GM23248 (cell line): ENCODE measurements around the gene GLOD4. TPM values are rescaled to one million over a fixed set of nuclear protein-coding genes. Genes with fewer than 3 reads are reported as not detected.
A peak's percentile ranks its signal among the peaks of the same experiment; 100 is the strongest.

ENCODE experiments used
- DNase-seq: peaks from one replicate; pipeline ENCODE4 v3.0.0-alpha.2; 2015
- H2AFZ ChIP-seq: fragments of 200-600 bp; sonication (generic); 2 replicates; pipeline ENCODE4 v1.6.1; 2016; ENCODE audit warnings: antibody characterized with exemption
- H3F3A ChIP-seq: fragments of 200-600 bp; sonication (generic); 2 replicates; pipeline ENCODE4 v1.6.1; 2016; ENCODE audit warnings: mild to moderate bottlenecking, antibody characterized with exemption, mixed run types; ENCODE audit not compliant: insufficient read depth
- H3K27ac ChIP-seq: fragments of 200-600 bp; sonication (generic); 2 replicates; pipeline ENCODE4 v1.5.1; 2016; ENCODE audit warnings: mild to moderate bottlenecking
- H3K27me3 ChIP-seq: fragments of 200-600 bp; sonication (generic); replicated peaks from 2 replicates; pipeline ENCODE4 v1.6.1; 2016; ENCODE audit warnings: mild to moderate bottlenecking; ENCODE audit not compliant: insufficient read depth
- H3K36me3 ChIP-seq: fragments of 200-600 bp; sonication (generic); 2 replicates; pipeline ENCODE4 v1.6.1; 2016; ENCODE audit warnings: low read depth, mild to moderate bottlenecking
- H3K4me1 ChIP-seq: fragments of 200-600 bp; sonication (generic); 2 replicates; pipeline ENCODE4 v1.6.1; 2016; ENCODE audit warnings: mild to moderate bottlenecking; ENCODE audit not compliant: insufficient read depth
- H3K4me2 ChIP-seq: fragments of 200-600 bp; sonication (generic); one replicate; pipeline ENCODE4 v1.6.1; 2016; ENCODE audit warnings: mild to moderate bottlenecking; ENCODE audit not compliant: unreplicated experiment
- H3K4me3 ChIP-seq: fragments of 200-600 bp; sonication (generic); 2 replicates; pipeline ENCODE4 v1.5.1; 2016; ENCODE audit warnings: mild to moderate bottlenecking
- H3K79me2 ChIP-seq: fragments of 200-600 bp; sonication (generic); 2 replicates; pipeline ENCODE4 v1.6.1; 2016; ENCODE audit warnings: mild to moderate bottlenecking; ENCODE audit not compliant: insufficient read depth
- H3K9ac ChIP-seq: fragments of 200-600 bp; sonication (generic); 2 replicates; pipeline ENCODE4 v1.6.1; 2016; ENCODE audit warnings: mild to moderate bottlenecking
- H3K9me2 ChIP-seq: fragments of 200-600 bp; sonication (generic); 2 replicates; pipeline ENCODE4 v1.6.1; 2016; ENCODE audit warnings: mixed run types, mild to moderate bottlenecking, moderate library complexity; ENCODE audit not compliant: insufficient read depth
- H3K9me3 ChIP-seq: fragments of 200-600 bp; sonication (generic); one replicate; pipeline ENCODE4 v1.6.1; 2017; ENCODE audit warnings: low read depth
- H4K20me1 ChIP-seq: fragments of 200-600 bp; sonication (generic); 2 replicates; pipeline ENCODE4 v1.6.0; 2016; ENCODE audit not compliant: insufficient read depth
- EZH2 ChIP-seq: fragments of 200-600 bp; sonication (generic); IDR thresholded peaks from 2 replicates; pipeline ENCODE4 v1.6.1; 2018; ENCODE audit warnings: antibody characterized with exemption, mild to moderate bottlenecking; ENCODE audit not compliant: insufficient read depth, poor library complexity, severe bottlenecking
- EZH2phosphoT487 ChIP-seq: fragments of 200-600 bp; sonication (generic); IDR thresholded peaks from 2 replicates; pipeline ENCODE4 v1.6.1; 2018; ENCODE audit warnings: antibody characterized with exemption, moderate library complexity, mild to moderate bottlenecking, low read depth; ENCODE audit not compliant: insufficient read depth
- WGBS, 2 experiments: methylation state at CpG; one replicate each; pipeline ENCODE4 v1.1.6; 2015 to 2017; ENCODE audit warnings: low lambda C conversion rate in 2 of 2, low coverage in 1 of 2; ENCODE audit errors: missing lambda C conversion rate in 2 of 2; 5-methylcytosine and 5-hydroxymethylcytosine counted together
- in situ Hi-C: fragments of 300-500 bp; cut with MboI; formaldehyde crosslinking; loops from 2 replicates; pipeline ENCODE4 v1.15.0; 2020
- polyA plus RNA-seq: library from polyadenylated mRNA; unstranded; fragments of >200 nt; fragmentation: Nextera tagmentation; extraction: Ambion mirVana; gene quantifications from 2 replicates; pipeline ENCODE4 v1.2.1, GENCODE V29; 2016
- total RNA-seq: library from RNA; depleted of rRNA; stranded (reverse); fragments of >200 nt; shearing (Covaris generic); gene quantifications from 2 replicates; pipeline ENCODE4 v1.2.3, GENCODE V29; 2014

The GLOD4 gene
- total and polyA plus RNA-seq, 2 experiments from 2014 or later: 67.7 to 76.3 TPM

DNA sequence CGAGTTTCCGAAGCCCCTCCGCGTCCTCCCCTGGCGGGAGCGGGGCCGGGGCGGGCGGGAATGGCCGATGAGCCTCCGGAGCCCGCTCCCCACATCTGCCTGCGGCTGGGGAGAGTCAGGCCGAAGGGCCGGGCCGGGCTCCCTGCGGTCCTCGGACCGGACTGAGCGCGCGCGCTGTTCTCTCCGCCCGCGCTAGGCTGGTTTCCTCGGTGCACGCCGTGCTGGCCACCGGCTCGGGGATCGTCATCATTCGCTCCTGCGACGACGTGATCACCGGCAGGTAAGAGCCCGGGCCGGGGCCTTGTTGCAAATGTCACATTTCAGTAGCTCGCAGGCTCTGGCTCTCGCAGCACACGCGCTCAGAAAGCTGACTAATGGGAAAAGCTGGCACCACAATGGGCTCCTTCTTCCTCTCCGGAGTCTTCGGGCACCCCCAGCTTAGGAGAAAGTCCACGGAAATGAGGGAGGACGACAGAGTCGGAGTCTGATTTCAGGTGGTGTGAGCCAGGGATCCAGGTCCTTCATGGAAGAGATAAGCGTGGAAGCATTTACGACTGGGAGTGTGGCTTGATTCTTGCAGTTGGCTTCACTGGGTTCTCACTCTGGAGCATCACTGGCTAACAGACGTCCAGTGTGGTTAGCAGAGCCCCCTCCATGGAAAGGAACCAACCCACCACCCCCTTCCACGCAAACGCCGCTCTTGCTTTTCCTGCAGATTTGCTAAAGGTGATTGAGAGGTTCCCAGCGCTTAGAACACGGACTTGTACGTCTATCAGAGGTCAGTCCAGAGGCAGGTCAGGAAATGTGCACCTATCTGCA lies 49.0 kb downstream of the GLOD4 start:
- H3K4me2 ChIP-seq: peak overlapping the region; percentile 89
- H3K27ac ChIP-seq: peak overlapping the region; percentile 80
- H3K4me3 ChIP-seq: peak overlapping the region; percentile 86
- peaks cover 13% of the 10 kb centered on the region for H3K36me3 ChIP-seq
- H3K79me2 ChIP-seq: peaks cover 59% of the 10 kb centered on the region
- peak overlapping the region; percentile 72 for H2AFZ ChIP-seq
- H3K9me3 ChIP-seq: no peaks in the 10 kb centered on the region
- WGBS, 2 experiments: 5 to 7% methylated on average over 42 to 47 of the region's 57 CpGs
- no peak for TF ChIP-seq EZH2
- TF ChIP-seq EZH2phosphoT487: no peak
- DNase-seq: peak; percentile 77
- peak overlapping the region; percentile 98 for H3K9ac ChIP-seq
- peaks cover 7% of the 10 kb centered on the region for H3K4me1 ChIP-seq
- H3K27me3 ChIP-seq: no peaks in the 10 kb centered on the region
- in situ Hi-C loops: no loop called here
- H3F3A ChIP-seq: peaks cover 7% of the 10 kb centered on the region; the same call in 1 of the 2 replicates
- H3K9me2 ChIP-seq: no peaks in the 10 kb centered on the region
- H4K20me1 ChIP-seq: no peaks in the 10 kb centered on the region

DNA sequence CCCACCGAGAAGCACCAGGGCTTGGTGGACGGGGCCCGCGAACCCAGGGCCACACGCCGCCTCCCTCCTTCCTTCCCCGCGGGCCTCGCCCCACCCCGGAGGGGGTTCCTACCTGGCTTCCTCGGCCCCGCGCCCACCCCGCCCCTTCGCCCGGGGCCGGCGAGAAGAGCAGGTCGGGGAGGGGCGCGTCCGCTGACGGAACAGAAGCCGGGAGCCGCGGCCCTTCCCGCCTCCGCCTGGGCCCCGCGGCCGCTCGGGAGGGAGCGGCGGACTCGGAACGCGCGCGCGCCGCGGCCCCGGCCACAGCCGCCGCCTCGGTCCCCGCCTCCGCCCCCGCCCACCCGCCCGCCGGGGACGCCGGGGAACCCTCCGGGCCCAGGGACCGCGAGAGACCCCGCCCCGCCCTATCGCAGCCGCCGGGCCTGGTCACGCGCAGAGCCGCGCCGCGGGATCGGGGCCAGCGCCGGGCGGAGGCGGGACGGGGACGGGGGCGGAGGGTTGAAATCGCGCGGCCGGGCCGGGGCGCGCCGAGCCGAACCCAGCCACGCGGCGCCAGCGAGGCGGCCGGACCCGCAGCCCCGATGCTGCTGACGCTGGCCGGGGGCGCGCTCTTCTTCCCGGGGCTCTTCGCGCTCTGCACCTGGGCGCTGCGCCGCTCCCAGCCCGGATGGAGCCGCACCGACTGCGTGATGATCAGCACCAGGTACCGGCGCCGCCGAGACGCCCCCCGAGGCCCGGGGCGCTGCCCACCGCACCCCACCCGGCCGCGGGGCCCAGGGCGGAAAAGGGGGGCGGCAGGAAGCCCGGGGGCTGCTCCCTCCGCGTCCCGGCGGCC lies 49.8 kb downstream of the GLOD4 start, which contains the start of gene TLCD3A:
TLCD3A (plus strand) TSS at position 530 of the 835 bp plus-strand sequence; CDS start at position 582, 52 bp downstream.
- peak within 1 kb of the TSS; percentile 86 for H3K4me3 ChIP-seq
- peaks cover 7% of the 10 kb centered on the region; the same call in 1 of the 2 replicates for H3F3A ChIP-seq
- H3K79me2 ChIP-seq: peaks cover 52% of the 10 kb centered on the region
- peak within 1 kb of the TSS; percentile 89 for H3K4me2 ChIP-seq
- no peaks in the 10 kb centered on the region for H3K9me2 ChIP-seq
- in situ Hi-C loops: no loop called here
- peak within 1 kb of the TSS; percentile 80 for H3K27ac ChIP-seq
- H3K36me3 ChIP-seq: peaks cover 13% of the 10 kb centered on the region
- peak within 1 kb of the TSS; percentile 72 for H2AFZ ChIP-seq
- no peaks in the 10 kb centered on the region for H3K27me3 ChIP-seq
- TF ChIP-seq EZH2phosphoT487: no peak
- TF ChIP-seq EZH2: no peak
- peaks cover 7% of the 10 kb centered on the region for H3K4me1 ChIP-seq
- peak; percentile 80 for DNase-seq
- no peaks in the 10 kb centered on the region for H4K20me1 ChIP-seq
- H3K9me3 ChIP-seq: no peaks in the 10 kb centered on the region
- 1 to 3% methylated on average over 27 to 48 of the region's 126 CpGs for WGBS, 2 experiments
- H3K9ac ChIP-seq: peak within 1 kb of the TSS; percentile 98

DNA sequence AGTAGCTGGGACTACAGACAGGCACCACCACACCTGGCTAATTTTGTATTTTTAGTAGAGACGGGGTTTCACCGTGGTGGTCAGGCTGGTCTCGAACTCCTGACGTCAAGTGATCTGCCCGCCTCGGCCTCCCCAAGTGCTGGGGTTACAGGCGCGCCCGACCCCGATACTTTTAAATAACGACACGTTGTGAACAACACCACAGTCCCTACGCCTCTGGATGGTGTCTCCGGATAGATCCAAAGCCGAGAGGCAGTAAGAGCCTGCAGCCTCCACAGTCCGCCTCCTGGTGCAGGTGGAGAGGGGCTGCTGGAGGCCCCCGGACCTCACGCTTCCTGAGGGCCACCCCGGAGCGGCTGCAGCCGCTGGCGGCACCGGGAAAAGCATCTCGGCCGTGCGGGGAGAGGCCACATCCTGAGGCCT lies 50.4 kb downstream of the GLOD4 start:
- in situ Hi-C loops: no loop called here
- no peak for DNase-seq
- TF ChIP-seq EZH2: no peak
- no peak for TF ChIP-seq EZH2phosphoT487
- Histone ChIP-seq H2AFZ (peak overlapping the region; percentile 72), H3K9me2 (no peaks in the 10 kb centered on the region), H3K4me2 (peak overlapping the region; percentile 70), H3K4me1 (peaks cover 7% of the 10 kb centered on the region), H3K27ac (peak overlapping the region; percentile 40), H3K27me3 (no peaks in the 10 kb centered on the region), H4K20me1 (no peaks in the 10 kb centered on the region), H3K36me3 (peaks cover 13% of the 10 kb centered on the region), H3K9ac (peak overlapping the region; percentile 79), H3K9me3 (no peaks in the 10 kb centered on the region), H3F3A (peaks cover 7% of the 10 kb centered on the region; the same call in 1 of the 2 replicates), H3K79me2 (peaks cover 46% of the 10 kb centered on the region), H3K4me3 (peak overlapping the region; percentile 86)
- WGBS, 2 experiments: 6 to 14% methylated on average over 25 to 26 of the region's 26 CpGs

DNA sequence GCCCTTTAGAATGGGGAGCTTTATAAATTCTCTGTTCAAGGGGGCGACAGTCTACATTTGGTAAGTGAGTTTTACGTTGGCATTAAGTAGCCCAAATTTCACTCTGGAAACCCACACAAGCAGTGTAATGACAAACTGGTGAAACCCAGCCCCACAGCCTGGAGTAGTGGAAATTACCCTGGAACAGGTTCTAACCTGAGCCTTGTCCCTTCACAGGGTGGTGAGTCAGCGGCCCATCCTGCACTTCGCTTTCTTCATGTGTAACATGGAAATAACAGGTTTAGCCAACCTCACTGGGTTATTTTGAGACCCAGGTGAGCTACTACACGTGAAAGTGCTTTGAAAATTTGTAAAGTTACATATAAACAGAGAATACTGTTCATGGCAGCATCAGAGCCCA lies 53.2 kb downstream of the GLOD4 start:
- no peaks in the 10 kb centered on the region for H3K9me2 ChIP-seq
- peaks cover 6% of the 10 kb centered on the region for H3K4me1 ChIP-seq
- no peak for DNase-seq
- no peak for TF ChIP-seq EZH2
- no peak for TF ChIP-seq EZH2phosphoT487
- H3K36me3 ChIP-seq: no peaks in the 10 kb centered on the region
- peaks cover 18% of the 10 kb centered on the region for H3K79me2 ChIP-seq
- no peak overlapping the region for H3K4me2 ChIP-seq
- in situ Hi-C loops: no loop called here
- no peak overlapping the region for H2AFZ ChIP-seq
- no peaks in the 10 kb centered on the region for H3K27me3 ChIP-seq
- H4K20me1 ChIP-seq: no peaks in the 10 kb centered on the region
- H3K9ac ChIP-seq: no peak overlapping the region
- H3K9me3 ChIP-seq: no peaks in the 10 kb centered on the region
- H3K4me3 ChIP-seq: no peak overlapping the region
- H3K27ac ChIP-seq: no peak overlapping the region
- 91 to 93% methylated on average over 5 of the region's 5 CpGs for WGBS, 2 experiments
- peaks cover 4% of the 10 kb centered on the region; the same call in 1 of the 2 replicates for H3F3A ChIP-seq
